ENCODE data around the gene HIP1R.

- TF ChIP-seq POLR2A (IDR thresholded peaks at IDR 0.05; ENCODE audit: low read depth, low read length) (no peak), CTCF (conservative IDR thresholded peaks at IDR 0.05; ENCODE audit: low read depth, low read length) (no peak), RCOR1 (IDR thresholded peaks at IDR 0.05; ENCODE audit: insufficient replicate concordance, low read length) (no peak), CEBPB (IDR thresholded peaks at IDR 0.05; ENCODE audit: low read depth, low read length) (no peak), BHLHE40 (IDR thresholded peaks at IDR 0.05; ENCODE audit: low read depth, low read length) (no peak), RFX5 (IDR thresholded peaks at IDR 0.05; ENCODE audit: low read depth, low read length) (no peak), MXI1 (IDR thresholded peaks at IDR 0.05; ENCODE audit: borderline replicate concordance, low read depth, low read length) (no peak), ELK1 (IDR thresholded peaks at IDR 0.05; ENCODE audit: borderline replicate concordance, low read depth, low read length) (no peak)
Observed at GRCh38 chr12:122896662-122897061, 61.4 kb downstream of the HIP1R start.

All from IMR-90 (cell line).